Heart left ventricle (tissue), 13 donors: Measurements from ENCODE around the gene PNKP.

Experiments
- CTCF ChIP-seq, 12 donors: fragments of 200-600 bp; sonication (generic) in 4 of 12; IDR thresholded peaks; one replicate each; pipeline versions ENCODE4 v1.5.0 to v1.8.0; 2018 to 2022; ENCODE audit warnings: antibody characterized with exemption in 12 of 12, mild to moderate bottlenecking in 5 of 12
- POLR2A ChIP-seq, 2 donors: fragments of 450-650 bp; IDR thresholded peaks; one replicate each; pipeline ENCODE4 v1.6.1; 2017; ENCODE audit warnings: antibody characterized with exemption in 2 of 2, mild to moderate bottlenecking in 2 of 2, moderate library complexity in 2 of 2
- donor health status: ischemic (EF 13 %, LVEDD 7.1; RV severe dilation, severe dysfunction).
- donor health status: DM: no; HTN: yes; CAD: no.
- donor health status: DM: no; HTN: no; CAD: no.
- donor health status: ischemic (EF 25% LVEDD 6.9; RV normal size, moderate dysfunction).
- donor health status: ischemic (EF 25% LVEDD 5.7; RV mildly dilated, moderate dysfunction).
- donor health status: ischemic (EF 35%, LVEDD 5.7; RV mildly dilated, moderate dysfunction).
- donor health status: nonischemic (EF 11% LVEDD 7.7; RV severe dilation, severe dysfunction).
- donor health status: DM: yes; HTN: yes; CAD: no.
- donor health status: PGD.
- donor health status: ischemic (EF 29% LVEDD 5.4; RV normal size, mild dysfunction).
- donor health status: nonischemic (EF 23%, LVEDD 6.1; RV moderate dilation, normal function).

- no peak for TF ChIP-seq CTCF (IDR thresholded peaks at IDR 0.05)
- no peak for TF ChIP-seq POLR2A (IDR thresholded peaks at IDR 0.05)
Observed at GRCh38 chr19:49830766-49831165, 36.6 kb downstream of the PNKP start.
